Inferior parietal cortex (tissue), 1 donor: Measurements from ENCODE around the gene VEPH1.
A peak's percentile ranks its signal among the peaks of the same experiment; 100 is the strongest.

Source experiments
- DNase-seq: peaks from one replicate; pipeline ENCODE4 v3.0.0-alpha.2; 2016; ENCODE audit errors: extremely low spot score

VEPH1 gene

DNA sequence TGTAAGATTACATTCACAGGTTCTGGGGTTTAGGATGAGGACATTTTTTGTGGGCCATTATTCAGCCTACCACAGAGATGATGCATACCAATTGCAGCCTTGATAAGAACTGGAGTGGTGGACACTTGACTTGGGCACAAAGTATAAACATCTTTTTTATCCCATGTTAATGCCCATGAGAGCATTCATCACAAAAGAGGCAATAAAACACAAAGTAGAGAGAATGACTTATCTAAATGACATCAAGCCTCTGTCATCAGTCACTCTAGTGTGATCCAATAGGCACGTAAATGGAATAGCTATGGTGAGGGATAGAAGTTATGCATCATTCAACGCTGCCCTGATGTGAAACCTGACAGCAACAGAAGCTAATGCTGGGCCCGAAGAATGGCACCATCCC is 25.8 kb downstream of the VEPH1 start:
- DNase-seq, result no peak

- DNase-seq, result no peak
Observed at GRCh38 chr3:157475921-157476414, 27.2 kb downstream of the VEPH1 start.

- DNase-seq, result no peak
Observed at GRCh38 chr3:157472648-157473047, 30.6 kb downstream of the VEPH1 start.

DNA sequence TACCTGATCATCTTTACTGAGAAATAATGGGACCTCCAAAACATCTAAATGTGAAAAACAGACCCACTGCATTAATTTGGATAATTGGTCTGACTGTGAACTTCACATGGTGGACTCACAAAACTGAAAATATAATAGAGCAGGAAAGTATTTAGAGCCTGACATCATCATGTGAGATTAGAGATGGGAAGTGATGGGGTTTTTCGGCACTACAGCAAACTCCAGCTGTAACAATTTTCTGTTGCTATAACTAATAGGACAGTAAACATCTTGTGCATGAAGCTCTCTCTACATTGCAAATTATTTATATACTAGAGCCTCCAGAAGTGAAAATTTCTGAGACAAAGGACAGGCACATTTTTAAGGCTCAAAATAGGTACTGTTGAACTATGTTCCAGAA is 32.2 kb downstream of the VEPH1 start:
- DNase-seq, result no peak

- no peak for DNase-seq
Observed at GRCh38 chr3:157469561-157470294, 33.5 kb downstream of the VEPH1 start.

GRCh38 chr3:157467200-157467599 is 36.0 kb downstream of the VEPH1 start:
- DNase-seq, result no peak

DNA sequence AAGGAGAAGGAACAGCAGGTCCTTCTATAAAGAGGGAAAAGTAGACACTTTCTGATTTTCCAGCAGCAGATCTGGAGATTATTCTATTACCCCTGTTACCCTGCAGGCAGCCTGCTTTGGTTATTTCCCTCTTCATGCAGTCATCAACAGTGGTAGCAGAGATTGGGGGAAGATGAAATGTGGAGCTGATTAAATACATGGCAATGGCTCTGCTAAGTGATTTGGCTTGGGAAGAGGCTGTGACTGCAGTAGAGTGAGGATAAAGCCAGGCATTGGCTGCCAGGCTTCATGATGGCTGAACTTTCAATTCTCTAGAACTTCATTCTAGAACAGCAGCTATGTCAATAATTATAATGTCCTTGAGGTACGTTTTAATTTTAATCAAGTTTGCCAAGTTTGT is 37.5 kb downstream of the VEPH1 start:
- DNase-seq, result no peak

DNA sequence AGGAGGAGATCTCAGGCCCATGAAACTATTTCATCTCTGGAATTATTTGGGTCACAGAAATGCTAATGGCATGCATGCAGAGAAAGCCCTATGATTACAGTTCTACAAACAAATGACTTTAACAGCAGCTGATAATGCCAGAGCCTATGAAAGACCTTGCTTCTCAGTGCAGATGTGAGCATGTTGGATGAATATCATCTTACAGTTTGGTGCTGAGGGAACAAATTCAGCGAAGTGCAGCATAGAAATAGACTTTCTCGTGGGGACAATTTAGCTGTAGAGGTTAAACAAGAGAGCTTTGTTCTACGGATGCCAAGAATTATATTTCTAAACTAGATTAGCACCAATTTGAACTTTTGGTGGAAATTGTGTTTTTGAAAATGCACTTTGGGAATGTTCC is 38.9 kb downstream of the VEPH1 start:
- DNase-seq, result no peak

- DNase-seq, result no peak
Observed at GRCh38 chr3:157463816-157464215, 39.4 kb downstream of the VEPH1 start.

GRCh38 chr3:157460253-157460652 is 43.0 kb downstream of the VEPH1 start:
- DNase-seq, result no peak

DNA sequence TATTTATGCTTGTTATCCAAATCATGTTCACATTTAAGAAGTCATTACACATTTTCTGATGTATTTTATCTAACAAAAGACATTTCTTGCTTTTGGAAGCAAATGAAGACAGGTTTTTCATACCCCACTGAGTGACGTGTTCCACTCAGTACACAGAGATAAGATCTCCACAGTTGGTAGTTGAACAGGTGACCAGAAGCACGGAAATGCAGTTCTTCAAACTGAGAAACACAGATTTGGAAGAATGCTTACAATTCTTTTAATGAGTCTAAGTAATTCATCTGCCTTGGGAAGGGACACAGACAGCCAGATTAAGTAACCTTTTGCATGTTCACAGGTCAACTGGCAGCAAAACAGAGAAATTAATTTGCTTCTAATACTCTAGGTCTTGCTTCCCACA is 43.5 kb downstream of the VEPH1 start:
- no peak for DNase-seq

- DNase-seq, result no peak
Observed at GRCh38 chr3:157453824-157454223, 49.4 kb downstream of the VEPH1 start.

DNA sequence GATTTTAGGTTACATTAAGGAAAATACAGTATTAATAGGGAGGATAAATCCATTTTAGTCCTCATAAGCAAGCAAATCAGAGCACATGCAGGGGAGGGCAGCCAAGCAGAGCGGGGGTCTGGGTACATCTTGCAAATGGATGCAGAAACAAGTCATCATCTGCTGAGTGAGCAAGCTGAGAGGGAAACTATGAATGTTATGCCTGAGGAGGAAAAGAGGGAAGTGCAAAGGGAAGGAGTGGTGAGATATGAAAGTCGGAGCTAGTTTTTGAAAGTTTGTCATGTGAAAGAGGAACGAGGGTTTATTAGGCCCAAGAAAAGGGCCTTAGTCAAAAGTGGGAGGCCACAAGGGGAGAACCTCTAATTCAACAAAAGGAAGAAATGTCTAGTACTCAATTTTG is 51.1 kb downstream of the VEPH1 start:
- DNase-seq, result no peak

DNA sequence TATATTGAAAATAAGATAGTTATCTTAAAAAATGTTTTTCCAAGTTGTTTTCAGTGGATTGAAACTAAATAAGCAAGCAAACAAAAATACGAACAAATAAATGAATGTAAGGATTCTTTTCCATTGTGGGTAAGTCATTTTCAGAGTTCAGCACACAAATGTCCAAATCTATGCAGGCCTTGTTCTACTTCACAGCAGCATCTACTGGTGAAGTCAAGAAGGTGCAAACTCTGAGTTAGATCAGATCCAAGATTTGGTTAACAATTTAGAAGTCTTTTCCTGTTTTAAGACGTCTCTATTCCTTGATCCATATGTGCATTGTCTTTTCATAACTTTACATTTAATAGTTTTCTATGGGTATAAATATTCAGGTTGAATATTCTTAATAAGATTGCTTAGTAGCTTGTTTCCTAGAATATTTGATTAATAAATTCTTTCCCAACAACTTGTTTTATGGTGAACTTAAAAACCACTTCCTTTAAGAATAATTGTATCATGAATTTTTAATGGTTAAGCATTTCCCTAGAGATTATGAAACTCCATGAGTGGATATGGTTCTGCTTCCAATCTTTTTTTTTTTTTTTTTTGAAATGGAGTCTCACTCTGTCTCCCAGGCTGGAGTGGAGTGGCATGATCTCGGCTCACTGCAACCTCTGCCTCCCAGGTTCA is 56.1 kb downstream of the VEPH1 start:
- DNase-seq, result peak; percentile 31

DNA sequence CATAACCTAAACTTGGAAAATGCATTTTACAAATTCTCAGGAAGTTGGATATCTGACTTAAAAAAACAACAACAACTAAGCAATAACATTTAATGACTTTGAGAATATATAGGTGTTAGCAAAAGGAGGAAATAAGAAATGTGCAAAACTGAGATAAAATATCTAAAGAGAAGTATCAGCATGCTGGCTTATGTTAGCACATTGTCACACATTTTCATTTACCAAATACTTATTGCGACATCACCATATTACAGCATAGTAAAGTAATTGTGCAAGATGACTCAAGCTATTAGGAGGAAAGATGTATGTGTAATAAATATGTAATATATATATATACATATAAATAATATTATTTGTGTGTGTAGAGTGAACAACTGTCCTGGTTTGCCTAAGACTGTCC is 57.4 kb downstream of the VEPH1 start:
- no peak for DNase-seq

- DNase-seq, result no peak
Observed at GRCh38 chr3:157444797-157445184, 58.4 kb downstream of the VEPH1 start.

DNA sequence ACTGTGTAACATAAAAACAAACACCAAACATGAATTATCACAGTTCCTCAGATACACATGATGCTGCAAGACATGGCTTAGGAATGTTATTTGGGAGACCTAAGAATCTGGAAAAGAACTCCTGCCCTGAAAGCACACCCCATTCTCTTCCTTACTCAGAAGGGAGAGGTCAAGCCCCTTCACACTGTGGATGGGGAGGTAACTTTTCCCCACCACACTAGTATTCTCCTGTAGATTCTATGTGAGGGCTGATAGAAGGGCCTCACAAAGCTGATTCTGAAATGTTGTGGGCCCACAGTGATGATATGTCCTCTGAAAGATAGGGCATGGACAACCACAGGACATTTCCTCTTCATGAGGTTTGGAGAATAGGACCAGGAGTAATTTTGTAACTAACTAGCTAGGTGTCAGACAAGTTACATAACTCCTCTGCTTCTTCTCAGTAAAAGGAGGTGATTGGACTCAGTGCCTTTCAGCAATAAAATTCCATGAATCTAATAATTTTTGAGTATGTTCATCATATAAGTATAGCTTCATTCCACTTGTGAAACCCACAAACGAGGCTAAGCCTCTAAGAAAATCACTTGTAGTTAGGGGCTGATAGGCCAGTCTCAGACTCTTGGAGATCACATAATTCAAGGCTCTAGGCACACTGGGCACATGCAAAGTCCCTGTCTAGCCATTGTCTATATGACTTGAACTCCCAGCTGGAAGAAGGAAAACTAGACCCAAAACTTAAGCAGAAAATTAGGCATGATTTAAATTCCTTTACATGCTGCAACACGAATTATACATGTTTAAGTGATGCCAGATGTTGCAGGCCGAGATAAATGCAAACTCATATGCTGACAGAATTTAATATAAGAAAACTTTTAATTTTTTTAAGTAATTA is 59.1 kb downstream of the VEPH1 start:
- DNase-seq, result no peak

- DNase-seq, result no peak
Observed at GRCh38 chr3:157442729-157443128, 60.5 kb downstream of the VEPH1 start.

DNA sequence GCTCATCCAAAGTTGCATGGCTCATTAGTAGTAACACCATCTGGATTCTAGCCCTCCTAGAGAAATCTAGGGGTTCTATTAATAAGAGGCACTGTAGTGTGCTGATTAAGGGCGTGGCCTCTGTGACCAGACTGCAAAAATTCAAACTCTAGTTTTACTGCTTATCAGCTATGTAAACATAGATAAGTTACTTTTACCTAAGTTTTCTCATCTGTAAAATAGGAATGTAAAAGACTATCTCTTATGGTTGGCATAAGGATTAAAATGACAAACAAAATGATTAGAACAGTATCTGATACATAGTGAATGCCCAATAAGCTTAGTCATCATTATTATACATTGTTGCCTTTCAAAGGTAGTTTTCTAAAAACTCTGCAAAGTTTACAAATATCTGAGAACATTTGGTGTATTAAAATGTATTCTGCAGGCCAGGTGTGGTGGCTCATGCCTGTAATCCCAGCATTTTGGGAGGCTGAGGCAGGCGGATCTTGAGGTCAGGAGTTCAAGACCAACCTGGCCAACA is 62.1 kb downstream of the VEPH1 start:
- no peak for DNase-seq

DNA sequence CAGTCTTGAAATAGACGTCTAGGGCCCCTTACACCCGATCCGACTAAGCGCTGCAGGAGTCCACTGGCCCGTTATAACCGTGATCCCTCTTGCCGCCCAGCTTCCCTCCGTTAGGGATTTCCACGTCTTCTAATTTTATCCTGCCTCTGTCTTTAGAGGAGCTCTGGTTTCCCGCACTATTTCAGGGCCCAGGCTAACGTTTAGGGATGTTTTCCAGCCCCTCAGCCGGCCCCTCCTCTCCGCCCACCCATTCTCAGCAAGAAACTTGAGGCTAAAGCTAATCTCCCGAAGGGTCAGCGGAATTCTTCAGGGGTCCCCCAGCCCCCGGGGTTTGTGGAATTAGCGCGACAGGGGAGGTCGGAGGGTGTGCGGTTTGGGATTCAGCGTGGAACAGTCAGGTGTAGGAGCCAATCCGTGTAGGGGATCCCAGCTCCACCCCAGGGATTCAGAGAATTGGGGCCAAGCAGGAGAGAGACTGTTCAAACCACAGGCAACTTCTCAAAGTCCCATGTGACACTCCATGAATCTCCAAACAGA is 65.0 kb downstream of the VEPH1 start:
- no peak for DNase-seq

GRCh38 chr3:157436583-157437291 is 66.5 kb downstream of the VEPH1 start, which contains the start of gene PTX3:
PTX3 (plus strand) TSS chr3:157436850; CDS start chr3:157436934, 84 bp downstream.
- peak; percentile 30 for DNase-seq
